HepG2 (cell line): Measurements from ENCODE around the gene SLC8B1.

ENCODE experiments used
- ESRRA ChIP-seq: sonication (generic); formaldehyde crosslinking; IDR thresholded peaks from 2 replicates; pipeline ENCODE4 v1.5.1; 2020; ENCODE audit warnings: mild to moderate bottlenecking, low read depth, missing genetic modification reagents
- EZH2 ChIP-seq: conservative IDR thresholded peaks from 2 replicates; pipeline ENCODE4 v1.6.1; 2012; ENCODE audit warnings: mild to moderate bottlenecking, low read depth, low read length, moderate library complexity
- JUND ChIP-seq: sonication (generic); formaldehyde crosslinking; IDR thresholded peaks from 2 replicates; pipeline ENCODE4 v1.8.0; 2022; ENCODE audit warnings: mild to moderate bottlenecking, missing genetic modification reagents
- KLF11 ChIP-seq: IDR thresholded peaks from 2 replicates; pipeline ENCODE4 v1.6.1; 2016; ENCODE audit warnings: missing compliant biosample characterization
- MXI1 ChIP-seq: IDR thresholded peaks from 3 replicates; pipeline ENCODE4 v1.6.1; 2012; ENCODE audit warnings: low read depth, low read length, inconsistent platforms, borderline replicate concordance
- POLR2A ChIP-seq, 2 experiments: IDR thresholded peaks; 2 replicates each; pipeline ENCODE4 v1.6.1; 2011; ENCODE audit warnings: low read depth in 2 of 2, low read length in 2 of 2, mild to moderate bottlenecking in 1 of 2, moderate library complexity in 1 of 2; ENCODE audit not compliant: insufficient read depth in 1 of 2
- SP1 ChIP-seq, 2 experiments: fragments of 450-650 bp in 1 of 2; sonication (generic) in 1 of 2; formaldehyde crosslinking in 1 of 2; IDR thresholded peaks; 2 replicates each; pipeline versions ENCODE4 v1.4.0 to v1.6.1; 2016 to 2020; ENCODE audit warnings: missing genetic modification reagents in 1 of 2
- U2AF1 ChIP-seq: fragments of 200-400 bp; formaldehyde crosslinking; optimal IDR thresholded peaks from 2 replicates; pipeline ENCODE3; 2017; ENCODE audit warnings: mild to moderate bottlenecking, low read depth, low read length
- ZFX ChIP-seq: sonication (generic); formaldehyde crosslinking; IDR thresholded peaks from 2 replicates; pipeline ENCODE4 v1.4.0; 2020; ENCODE audit warnings: mild to moderate bottlenecking, low read depth, missing genetic modification reagents, moderate library complexity
- ZNF12 ChIP-seq: sonication (generic); formaldehyde crosslinking; IDR thresholded peaks from 2 replicates; pipeline ENCODE4 v1.5.0; 2020; ENCODE audit warnings: missing genetic modification reagents
- TF ChIP-seq, protein P1 (sequence below): sonication (generic); formaldehyde crosslinking; IDR thresholded peaks from 2 replicates; pipeline ENCODE4 v1.5.0; 2020; ENCODE audit warnings: mild to moderate bottlenecking, missing genetic modification reagents, moderate library complexity
- TF ChIP-seq, protein P2 (sequence below): sonication (generic); formaldehyde crosslinking; IDR thresholded peaks from 2 replicates; pipeline ENCODE4 v1.4.0; 2020; ENCODE audit warnings: missing genetic modification reagents
- TF ChIP-seq, protein P3 (sequence below): sonication (generic); formaldehyde crosslinking; IDR thresholded peaks from 2 replicates; pipeline ENCODE4 v1.4.0; 2020; ENCODE audit warnings: missing genetic modification reagents
- TF ChIP-seq, protein P4 (sequence below): sonication (generic); formaldehyde crosslinking; IDR thresholded peaks from 2 replicates; pipeline ENCODE4 v1.4.0; 2020; ENCODE audit warnings: missing genetic modification reagents

DNA sequence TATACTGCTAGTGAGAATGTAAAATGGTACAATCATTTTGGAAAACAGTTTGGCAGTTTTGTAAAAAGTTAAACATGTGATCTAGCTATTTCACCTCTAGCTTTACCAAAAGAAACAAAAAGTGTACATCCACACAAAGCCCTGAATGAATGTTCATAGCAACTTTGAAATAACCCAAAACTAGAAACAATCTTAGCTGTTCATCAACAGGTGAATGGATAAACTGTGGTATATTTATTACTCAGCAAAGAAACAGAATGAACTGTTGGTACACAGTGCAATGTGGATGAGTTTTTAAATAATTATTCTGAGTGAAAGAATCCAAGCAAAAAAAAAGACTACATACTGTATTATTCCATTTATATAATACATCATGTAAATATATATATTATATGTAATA lies 77.3 kb downstream of the SLC8B1 start:
- TF ChIP-seq, protein P1, sequence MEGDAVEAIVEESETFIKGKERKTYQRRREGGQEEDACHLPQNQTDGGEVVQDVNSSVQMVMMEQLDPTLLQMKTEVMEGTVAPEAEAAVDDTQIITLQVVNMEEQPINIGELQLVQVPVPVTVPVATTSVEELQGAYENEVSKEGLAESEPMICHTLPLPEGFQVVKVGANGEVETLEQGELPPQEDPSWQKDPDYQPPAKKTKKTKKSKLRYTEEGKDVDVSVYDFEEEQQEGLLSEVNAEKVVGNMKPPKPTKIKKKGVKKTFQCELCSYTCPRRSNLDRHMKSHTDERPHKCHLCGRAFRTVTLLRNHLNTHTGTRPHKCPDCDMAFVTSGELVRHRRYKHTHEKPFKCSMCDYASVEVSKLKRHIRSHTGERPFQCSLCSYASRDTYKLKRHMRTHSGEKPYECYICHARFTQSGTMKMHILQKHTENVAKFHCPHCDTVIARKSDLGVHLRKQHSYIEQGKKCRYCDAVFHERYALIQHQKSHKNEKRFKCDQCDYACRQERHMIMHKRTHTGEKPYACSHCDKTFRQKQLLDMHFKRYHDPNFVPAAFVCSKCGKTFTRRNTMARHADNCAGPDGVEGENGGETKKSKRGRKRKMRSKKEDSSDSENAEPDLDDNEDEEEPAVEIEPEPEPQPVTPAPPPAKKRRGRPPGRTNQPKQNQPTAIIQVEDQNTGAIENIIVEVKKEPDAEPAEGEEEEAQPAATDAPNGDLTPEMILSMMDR (CRISPR knock-in tag), result no peak
- TF ChIP-seq, protein P2, sequence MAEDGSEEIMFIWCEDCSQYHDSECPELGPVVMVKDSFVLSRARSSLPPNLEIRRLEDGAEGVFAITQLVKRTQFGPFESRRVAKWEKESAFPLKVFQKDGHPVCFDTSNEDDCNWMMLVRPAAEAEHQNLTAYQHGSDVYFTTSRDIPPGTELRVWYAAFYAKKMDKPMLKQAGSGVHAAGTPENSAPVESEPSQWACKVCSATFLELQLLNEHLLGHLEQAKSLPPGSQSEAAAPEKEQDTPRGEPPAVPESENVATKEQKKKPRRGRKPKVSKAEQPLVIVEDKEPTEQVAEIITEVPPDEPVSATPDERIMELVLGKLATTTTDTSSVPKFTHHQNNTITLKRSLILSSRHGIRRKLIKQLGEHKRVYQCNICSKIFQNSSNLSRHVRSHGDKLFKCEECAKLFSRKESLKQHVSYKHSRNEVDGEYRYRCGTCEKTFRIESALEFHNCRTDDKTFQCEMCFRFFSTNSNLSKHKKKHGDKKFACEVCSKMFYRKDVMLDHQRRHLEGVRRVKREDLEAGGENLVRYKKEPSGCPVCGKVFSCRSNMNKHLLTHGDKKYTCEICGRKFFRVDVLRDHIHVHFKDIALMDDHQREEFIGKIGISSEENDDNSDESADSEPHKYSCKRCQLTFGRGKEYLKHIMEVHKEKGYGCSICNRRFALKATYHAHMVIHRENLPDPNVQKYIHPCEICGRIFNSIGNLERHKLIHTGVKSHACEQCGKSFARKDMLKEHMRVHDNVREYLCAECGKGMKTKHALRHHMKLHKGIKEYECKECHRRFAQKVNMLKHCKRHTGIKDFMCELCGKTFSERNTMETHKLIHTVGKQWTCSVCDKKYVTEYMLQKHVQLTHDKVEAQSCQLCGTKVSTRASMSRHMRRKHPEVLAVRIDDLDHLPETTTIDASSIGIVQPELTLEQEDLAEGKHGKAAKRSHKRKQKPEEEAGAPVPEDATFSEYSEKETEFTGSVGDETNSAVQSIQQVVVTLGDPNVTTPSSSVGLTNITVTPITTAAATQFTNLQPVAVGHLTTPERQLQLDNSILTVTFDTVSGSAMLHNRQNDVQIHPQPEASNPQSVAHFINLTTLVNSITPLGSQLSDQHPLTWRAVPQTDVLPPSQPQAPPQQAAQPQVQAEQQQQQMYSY (CRISPR knock-in tag), result no peak
- TF ChIP-seq MXI1, result no peak
- TF ChIP-seq EZH2, result no peak
- TF ChIP-seq U2AF1, result no peak
- TF ChIP-seq ZNF12, result no peak
- no peak for TF ChIP-seq ZFX (CRISPR knock-in tag)
- TF ChIP-seq KLF11 (CRISPR knock-in tag), result no peak
- no peak for TF ChIP-seq POLR2A (IDR thresholded peaks at IDR 0.05; ENCODE audit: insufficient read depth in 1 of 2, low read depth in 2 of 2, low read length in 2 of 2)
- TF ChIP-seq ESRRA, result no peak
- TF ChIP-seq, protein P3, sequence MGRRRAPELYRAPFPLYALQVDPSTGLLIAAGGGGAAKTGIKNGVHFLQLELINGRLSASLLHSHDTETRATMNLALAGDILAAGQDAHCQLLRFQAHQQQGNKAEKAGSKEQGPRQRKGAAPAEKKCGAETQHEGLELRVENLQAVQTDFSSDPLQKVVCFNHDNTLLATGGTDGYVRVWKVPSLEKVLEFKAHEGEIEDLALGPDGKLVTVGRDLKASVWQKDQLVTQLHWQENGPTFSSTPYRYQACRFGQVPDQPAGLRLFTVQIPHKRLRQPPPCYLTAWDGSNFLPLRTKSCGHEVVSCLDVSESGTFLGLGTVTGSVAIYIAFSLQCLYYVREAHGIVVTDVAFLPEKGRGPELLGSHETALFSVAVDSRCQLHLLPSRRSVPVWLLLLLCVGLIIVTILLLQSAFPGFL (CRISPR knock-in tag), result no peak
- TF ChIP-seq, protein P4, sequence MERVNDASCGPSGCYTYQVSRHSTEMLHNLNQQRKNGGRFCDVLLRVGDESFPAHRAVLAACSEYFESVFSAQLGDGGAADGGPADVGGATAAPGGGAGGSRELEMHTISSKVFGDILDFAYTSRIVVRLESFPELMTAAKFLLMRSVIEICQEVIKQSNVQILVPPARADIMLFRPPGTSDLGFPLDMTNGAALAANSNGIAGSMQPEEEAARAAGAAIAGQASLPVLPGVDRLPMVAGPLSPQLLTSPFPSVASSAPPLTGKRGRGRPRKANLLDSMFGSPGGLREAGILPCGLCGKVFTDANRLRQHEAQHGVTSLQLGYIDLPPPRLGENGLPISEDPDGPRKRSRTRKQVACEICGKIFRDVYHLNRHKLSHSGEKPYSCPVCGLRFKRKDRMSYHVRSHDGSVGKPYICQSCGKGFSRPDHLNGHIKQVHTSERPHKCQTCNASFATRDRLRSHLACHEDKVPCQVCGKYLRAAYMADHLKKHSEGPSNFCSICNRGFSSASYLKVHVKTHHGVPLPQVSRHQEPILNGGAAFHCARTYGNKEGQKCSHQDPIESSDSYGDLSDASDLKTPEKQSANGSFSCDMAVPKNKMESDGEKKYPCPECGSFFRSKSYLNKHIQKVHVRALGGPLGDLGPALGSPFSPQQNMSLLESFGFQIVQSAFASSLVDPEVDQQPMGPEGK (CRISPR knock-in tag), result no peak
- TF ChIP-seq SP1 (IDR thresholded peaks at IDR 0.05), result no peak
- no peak for TF ChIP-seq SP1 (CRISPR knock-in tag; IDR thresholded peaks at IDR 0.05)
- no peak for TF ChIP-seq JUND
